HG03060 (cell line): ENCODE data around the gene IL1B.

Experiments
- ATAC-seq: cut with Tn5 transposase; IDR thresholded peaks from one replicate; pipeline ENCODE4 v1.9.1; 2021; ENCODE audit warnings: low read depth, moderate number of reproducible peaks; ENCODE audit not compliant: unreplicated experiment

Gene IL1B

GRCh38 chr2:112811276-112811831 lies 25.2 kb downstream of the IL1B start:
- no peak for ATAC-seq

GRCh38 chr2:112809112-112809511 lies 27.5 kb downstream of the IL1B start:
- no peak for ATAC-seq

DNA sequence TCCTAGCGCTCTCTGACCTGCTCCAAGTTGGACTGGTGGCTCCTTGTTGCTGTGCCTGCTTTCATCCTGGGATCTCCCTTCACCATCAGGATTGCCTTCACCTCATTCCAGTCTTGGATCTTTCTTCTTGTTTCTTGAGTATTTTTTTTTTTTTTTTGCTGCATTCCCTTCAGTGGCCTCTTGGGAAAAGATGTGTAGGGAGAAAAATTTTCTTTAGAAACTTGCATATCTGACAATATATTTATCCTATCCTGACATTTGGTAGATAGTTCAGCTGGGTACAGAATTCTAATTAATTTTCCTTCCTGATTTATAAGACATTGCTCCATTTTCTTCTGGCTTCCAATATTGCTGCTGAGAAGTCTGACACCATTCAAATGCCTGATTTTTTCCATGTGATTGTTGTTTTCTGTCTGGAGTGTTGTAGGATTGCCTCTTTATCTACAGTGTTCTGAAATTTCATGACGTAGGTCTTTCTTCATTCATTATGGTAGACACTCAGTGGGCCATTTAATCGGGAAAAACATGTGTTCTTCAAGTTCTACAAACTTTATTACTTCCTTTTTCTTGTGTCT lies 29.3 kb downstream of the IL1B start:
- ATAC-seq: no peak

DNA sequence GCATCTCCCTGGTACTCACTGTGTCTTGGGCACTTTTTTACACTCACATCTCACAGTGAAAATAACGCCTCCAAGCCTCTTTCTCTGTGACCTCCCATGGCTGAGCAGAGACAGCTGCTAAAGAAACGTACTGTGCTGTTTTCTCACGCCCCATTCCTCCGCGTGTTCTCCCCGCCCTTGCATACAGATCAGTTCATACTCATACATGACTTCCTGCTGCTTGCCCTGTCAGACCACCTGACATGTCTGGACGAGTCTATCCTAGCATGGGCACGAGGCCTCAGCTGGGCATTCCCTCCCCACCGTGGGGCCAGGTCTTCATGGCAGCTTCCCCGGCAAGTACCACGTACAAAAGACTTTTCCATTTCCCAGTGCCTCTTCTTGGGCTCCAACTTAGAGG lies 31.0 kb downstream of the IL1B start:
- ATAC-seq: no peak

- peak; percentile 52 for ATAC-seq
Observed at GRCh38 chr2:112803691-112804521, 32.7 kb downstream of the IL1B start.

- ATAC-seq: no peak
Observed at GRCh38 chr2:112800881-112801583, 35.5 kb downstream of the IL1B start.

DNA sequence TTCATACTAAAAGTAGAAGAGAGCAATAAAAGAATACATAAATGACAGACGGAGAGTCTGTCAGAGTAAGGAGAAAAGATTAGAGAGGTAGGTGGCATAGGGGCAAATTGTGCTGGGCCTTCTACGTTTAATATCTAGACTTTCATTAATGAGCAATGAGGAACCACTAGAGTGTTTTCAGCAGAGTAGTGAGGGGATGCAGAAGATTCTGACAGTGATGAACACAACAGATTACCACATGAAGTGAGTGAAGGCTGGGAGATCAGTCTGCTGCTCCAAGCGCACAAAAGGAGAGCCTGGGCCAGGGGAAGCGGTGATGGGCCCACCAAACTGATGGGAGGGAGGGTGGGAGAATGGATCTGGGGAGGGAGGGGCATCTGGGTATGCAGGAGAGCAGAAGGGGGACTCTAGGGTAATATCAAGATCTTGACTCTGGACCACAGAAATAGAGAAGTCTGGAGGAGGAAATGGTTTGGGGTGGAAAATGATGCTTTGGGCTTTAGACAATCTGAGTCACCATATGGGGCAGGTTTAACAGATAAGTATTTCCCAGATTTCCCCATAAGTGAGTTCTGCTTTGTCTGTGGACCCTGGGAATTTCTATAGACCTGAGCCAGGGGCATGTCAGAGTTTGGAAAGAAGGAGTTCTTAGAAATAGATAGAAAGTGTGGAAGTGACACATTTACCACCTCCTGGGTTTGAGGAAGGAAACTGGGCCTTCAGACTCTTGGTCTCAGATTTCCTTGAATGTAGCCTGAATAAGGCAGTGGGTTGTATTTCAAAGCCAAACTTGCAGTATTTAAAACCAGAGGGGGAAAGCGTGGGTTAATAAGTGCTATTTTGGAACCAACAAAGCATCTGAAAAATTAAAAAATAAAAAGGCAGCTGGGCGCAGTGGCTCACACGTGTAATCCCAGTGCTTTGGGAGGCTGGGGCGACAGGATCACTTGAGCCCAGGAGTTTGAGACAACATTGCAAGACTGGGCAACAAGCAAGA lies 37.3 kb downstream of the IL1B start:
- ATAC-seq: no peak

DNA sequence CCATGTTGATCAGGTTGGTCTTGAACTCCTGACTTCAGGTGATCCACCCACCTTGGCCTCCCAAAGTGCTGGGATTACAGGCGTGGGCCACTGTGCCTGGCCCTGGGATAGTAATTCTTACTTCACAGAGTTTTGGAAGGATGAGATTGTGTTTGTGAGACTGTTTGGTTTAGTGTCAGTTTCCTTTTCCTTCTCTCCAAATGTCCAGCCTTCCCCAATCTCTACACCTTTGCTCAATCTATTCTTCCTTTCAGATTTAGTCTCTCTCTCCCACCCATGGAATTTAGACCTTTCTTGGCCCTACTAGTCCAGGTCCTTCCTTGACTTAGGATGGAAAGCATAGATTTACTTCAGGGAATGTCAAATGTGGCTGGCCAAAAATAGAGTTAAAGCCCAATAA lies 40.1 kb downstream of the IL1B start:
- no peak for ATAC-seq

DNA sequence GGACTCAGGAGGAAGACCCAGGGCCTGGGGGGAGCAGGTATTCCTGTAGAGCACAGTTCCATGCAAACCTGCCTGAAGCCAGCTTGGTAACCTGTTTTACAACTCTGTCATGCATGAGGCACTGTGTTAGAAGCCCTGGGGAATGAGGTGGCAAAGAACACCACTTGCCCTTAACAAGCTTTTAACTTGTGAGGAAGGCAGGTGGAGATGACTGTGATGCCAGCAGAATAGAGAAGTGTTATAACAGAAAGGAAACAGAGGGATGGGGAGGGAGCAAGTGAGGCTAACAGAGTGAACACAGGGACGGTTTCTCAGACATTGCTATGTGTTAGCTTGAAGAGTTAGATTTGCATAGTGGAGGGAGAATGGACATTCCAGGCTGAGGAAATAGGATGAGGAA lies 40.8 kb downstream of the IL1B start:
- no peak for ATAC-seq

- no peak for ATAC-seq
Observed at GRCh38 chr2:112794841-112795240, 41.7 kb downstream of the IL1B start.

- peak; percentile 64 for ATAC-seq
Observed at GRCh38 chr2:112794131-112794733, 42.3 kb downstream of the IL1B start.

DNA sequence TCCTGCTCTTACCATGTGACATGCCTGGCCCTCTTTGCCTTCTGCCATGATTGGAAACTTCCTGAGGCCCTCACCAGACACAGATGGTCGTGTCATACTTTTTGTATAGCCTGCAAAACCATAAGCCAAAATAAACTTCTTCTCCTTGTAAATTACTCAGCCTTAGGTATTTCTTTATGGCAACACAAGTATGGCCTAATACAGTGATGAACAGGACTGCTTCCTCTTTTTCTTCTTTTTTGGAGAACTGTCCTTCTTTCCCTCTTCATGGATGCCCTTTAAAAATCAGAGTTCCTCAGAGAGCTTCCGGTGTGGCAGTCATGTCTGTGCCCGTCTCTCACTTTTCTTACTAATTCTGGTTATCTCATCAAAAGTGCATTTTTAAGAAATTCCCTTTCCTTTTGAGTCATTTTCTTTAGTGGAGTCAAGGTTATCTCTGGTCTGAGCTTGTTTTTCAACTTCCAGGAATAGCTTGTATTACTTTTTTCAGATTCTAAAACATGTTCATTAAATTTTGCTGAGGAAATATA lies 43.1 kb downstream of the IL1B start:
- ATAC-seq: peak; percentile 17

DNA sequence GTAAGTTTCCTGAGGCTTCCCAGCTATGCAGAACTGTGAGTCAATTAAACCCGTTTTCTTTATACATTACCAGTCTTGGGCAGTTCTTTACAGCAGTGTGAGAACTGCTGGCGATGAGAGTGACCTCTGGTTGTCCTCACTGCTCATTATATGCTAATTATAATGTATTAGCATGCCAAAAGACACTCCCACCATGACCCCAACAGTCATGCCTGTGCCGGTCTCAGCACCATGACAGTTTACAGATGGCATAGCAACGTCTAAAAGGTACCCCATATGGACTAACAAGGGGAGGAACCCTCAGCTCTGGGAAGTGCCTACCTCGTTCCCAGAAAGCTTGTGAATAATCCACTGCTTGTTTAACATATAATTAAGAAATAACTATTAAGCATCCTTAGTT lies 44.2 kb downstream of the IL1B start:
- no peak for ATAC-seq

DNA sequence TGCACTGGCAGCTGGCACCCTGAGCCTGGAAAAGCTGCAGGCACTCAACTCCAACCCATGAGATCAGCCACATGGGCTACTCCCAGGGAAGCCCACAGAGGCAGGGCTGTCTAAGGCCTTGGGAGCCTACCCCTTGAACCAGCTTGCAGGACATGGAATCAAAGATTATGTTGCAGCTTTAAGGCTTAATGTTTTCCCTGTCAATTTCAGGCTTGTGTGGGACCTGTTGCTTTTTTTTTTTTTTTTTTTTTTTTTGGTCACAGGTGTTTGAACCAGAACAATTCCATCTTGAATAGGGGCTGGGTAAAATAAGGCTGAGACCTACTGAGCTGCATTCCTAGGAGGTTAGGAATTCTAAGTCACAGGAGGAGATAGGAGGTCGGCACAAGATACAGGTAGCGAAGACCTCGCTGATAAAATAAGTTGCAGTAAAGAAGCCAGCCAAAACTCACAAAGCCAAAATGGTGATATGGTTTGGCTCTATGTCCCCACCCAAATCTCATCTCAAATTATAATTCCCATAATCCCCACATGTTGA lies 44.8 kb downstream of the IL1B start:
- ATAC-seq: no peak

- no peak for ATAC-seq
Observed at GRCh38 chr2:112791019-112791418, 45.6 kb downstream of the IL1B start.

GRCh38 chr2:112790305-112790704 lies 46.3 kb downstream of the IL1B start:
- ATAC-seq: no peak

DNA sequence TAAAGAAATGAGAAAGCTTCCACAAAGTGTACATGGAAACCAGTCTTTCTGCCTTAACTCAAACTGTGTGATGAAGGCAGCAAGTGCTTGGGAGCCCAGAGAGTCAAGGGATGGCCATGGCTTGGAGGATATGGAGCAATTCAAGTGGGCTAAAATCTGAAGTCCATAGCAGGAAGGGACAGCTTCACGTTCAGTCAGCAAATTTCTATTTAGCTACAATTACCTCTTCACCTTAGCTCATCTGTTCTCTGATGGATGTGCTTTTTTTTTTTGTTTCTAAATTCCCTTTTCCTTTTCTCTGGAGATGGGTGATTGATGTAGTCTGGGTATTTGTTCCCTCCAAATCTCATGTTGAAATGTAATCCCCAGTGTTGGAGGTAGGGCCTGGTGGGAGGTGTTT lies 47.4 kb downstream of the IL1B start:
- no peak for ATAC-seq

DNA sequence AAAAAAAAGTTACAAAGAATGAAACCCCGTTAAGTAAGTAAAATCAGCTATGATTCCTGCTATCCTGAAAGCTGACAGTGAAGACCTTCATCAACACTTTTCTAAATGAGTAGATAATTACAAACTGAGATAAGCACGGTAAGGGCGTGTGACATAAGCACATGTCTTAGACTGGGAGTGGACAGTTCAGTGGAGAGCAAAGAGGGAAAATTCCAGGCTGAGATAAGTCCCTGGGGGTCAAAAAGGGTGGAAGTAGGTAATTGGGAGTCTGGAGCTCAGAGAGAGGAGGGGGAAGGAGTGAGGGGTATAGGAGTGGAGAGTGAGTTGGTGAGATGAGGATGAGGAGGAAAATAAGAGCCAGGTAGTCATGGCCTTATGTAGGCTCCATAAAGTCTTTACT lies 47.9 kb downstream of the IL1B start:
- ATAC-seq: no peak

- no peak for ATAC-seq
Observed at GRCh38 chr2:112787729-112788393, 48.7 kb downstream of the IL1B start.
